Mesendoderm (in vitro differentiated cells): ENCODE data around the gene METRNL.
"Not testable (repeated sequence)": the region's sequence is repeated elsewhere in the genome, so short reads cannot be mapped to it uniquely, and the experiment has no call there.

Source experiments
- DNase-seq: peaks from one replicate; pipeline ENCODE4 v3.0.0; 2013
- H2AK5ac ChIP-seq: 2 replicates; pipeline ENCODE4 v1.6.1; 2013; ENCODE audit warnings: low read length, inconsistent platforms
- H2BK120ac ChIP-seq: 2 replicates; pipeline ENCODE4 v1.6.1; 2013; ENCODE audit warnings: low read depth, mild to moderate bottlenecking, low read length, moderate library complexity, mixed read lengths
- H2BK15ac ChIP-seq: replicated peaks from 2 replicates; pipeline ENCODE4 v1.6.1; 2013; ENCODE audit warnings: low read depth, mild to moderate bottlenecking, moderate library complexity
- H2BK5ac ChIP-seq: 2 replicates; pipeline ENCODE4 v1.6.1; 2013; ENCODE audit warnings: low read length, inconsistent platforms
- H3K18ac ChIP-seq: 2 replicates; pipeline ENCODE4 v1.6.1; 2013; ENCODE audit warnings: mild to moderate bottlenecking, low read length, mixed read lengths
- H3K23ac ChIP-seq: one replicate; pipeline ENCODE4 v1.6.1; 2013; ENCODE audit warnings: low read length
- H3K27ac ChIP-seq: 2 replicates; pipeline ENCODE4 v1.5.1; 2013; ENCODE audit warnings: low read depth, mild to moderate bottlenecking, inconsistent platforms, low read length, moderate library complexity
- H3K27me3 ChIP-seq: 2 replicates; pipeline ENCODE4 v1.6.1; 2013; ENCODE audit warnings: low read length, control low read depth, mild to moderate bottlenecking, inconsistent platforms; ENCODE audit not compliant: insufficient read depth, poor library complexity
- H3K36me3 ChIP-seq: 2 replicates; pipeline ENCODE4 v1.6.1; 2013; ENCODE audit warnings: low read length, inconsistent platforms; ENCODE audit not compliant: control insufficient read depth, insufficient read depth
- H3K4ac ChIP-seq: one replicate; pipeline ENCODE4 v1.6.1; 2013; ENCODE audit warnings: low read depth, mild to moderate bottlenecking, low read length, moderate library complexity
- H3K4me1 ChIP-seq: 2 replicates; pipeline ENCODE4 v1.6.1; 2013; ENCODE audit warnings: low read depth, low read length, inconsistent platforms; ENCODE audit not compliant: control insufficient read depth
- H3K4me2 ChIP-seq: 2 replicates; pipeline ENCODE4 v1.6.1; 2013; ENCODE audit warnings: low read length
- H3K4me3 ChIP-seq: 2 replicates; pipeline ENCODE4 v1.5.1; 2013; ENCODE audit warnings: mild to moderate bottlenecking, low read length
- H3K56ac ChIP-seq: one replicate; pipeline ENCODE4 v1.6.1; 2013; ENCODE audit warnings: low read length
- H3K79me1 ChIP-seq: 2 replicates; pipeline ENCODE4 v1.6.1; 2013; ENCODE audit warnings: low read length, inconsistent platforms
- H3K79me2 ChIP-seq: 2 replicates; pipeline ENCODE4 v1.6.1; 2013; ENCODE audit warnings: mild to moderate bottlenecking, low read length; ENCODE audit not compliant: control insufficient read depth, insufficient read depth
- H3K9ac ChIP-seq: 2 replicates; pipeline ENCODE4 v1.6.1; 2013; ENCODE audit warnings: low read length, inconsistent platforms
- H4K5ac ChIP-seq: one replicate; pipeline ENCODE4 v1.6.1; 2013; ENCODE audit warnings: low read length
- H4K8ac ChIP-seq: one replicate; pipeline ENCODE4 v1.6.1; 2013; ENCODE audit warnings: low read depth, mild to moderate bottlenecking, control low read depth, low read length, moderate library complexity
- WGBS: extraction: QIAGEN DNeasy Blood & Tissue Kit; methylation state at CpG from one replicate; pipeline ENCODE4 v1.1.7; 2013; ENCODE audit warnings: low lambda C conversion rate, missing lambda C conversion rate; ENCODE audit not compliant: insufficient coverage; ENCODE audit errors: extremely low coverage; 5-methylcytosine and 5-hydroxymethylcytosine counted together

Gene METRNL

GRCh38 chr17:83041305-83041704 is 38.1 kb upstream of the METRNL start:
- no peak overlapping the region for H2BK15ac ChIP-seq
- H3K9ac ChIP-seq, result no peak overlapping the region
- no peak overlapping the region for H3K56ac ChIP-seq
- H3K4ac ChIP-seq, result no peak overlapping the region
- no peaks in the 10 kb centered on the region for H3K79me2 ChIP-seq
- no peak overlapping the region for H4K5ac ChIP-seq
- H3K4me1 ChIP-seq, result no peaks in the 10 kb centered on the region
- H3K27me3 ChIP-seq, result no peaks in the 10 kb centered on the region
- no peak overlapping the region for H2BK120ac ChIP-seq
- H3K23ac ChIP-seq, result no peak overlapping the region
- H3K79me1 ChIP-seq, result no peaks in the 10 kb centered on the region
- H3K4me2 ChIP-seq, result no peak overlapping the region
- H4K8ac ChIP-seq, result no peak overlapping the region
- H2AK5ac ChIP-seq, result no peak overlapping the region
- H3K27ac ChIP-seq, result no peak overlapping the region
- WGBS, result no CpG with 5 or more reads among the region's 3 CpGs
- H3K18ac ChIP-seq, result no peak overlapping the region
- H3K36me3 ChIP-seq, result no peaks in the 10 kb centered on the region
- no peak for DNase-seq
- no peak overlapping the region for H2BK5ac ChIP-seq
- H3K4me3 ChIP-seq, result no peak overlapping the region

DNA sequence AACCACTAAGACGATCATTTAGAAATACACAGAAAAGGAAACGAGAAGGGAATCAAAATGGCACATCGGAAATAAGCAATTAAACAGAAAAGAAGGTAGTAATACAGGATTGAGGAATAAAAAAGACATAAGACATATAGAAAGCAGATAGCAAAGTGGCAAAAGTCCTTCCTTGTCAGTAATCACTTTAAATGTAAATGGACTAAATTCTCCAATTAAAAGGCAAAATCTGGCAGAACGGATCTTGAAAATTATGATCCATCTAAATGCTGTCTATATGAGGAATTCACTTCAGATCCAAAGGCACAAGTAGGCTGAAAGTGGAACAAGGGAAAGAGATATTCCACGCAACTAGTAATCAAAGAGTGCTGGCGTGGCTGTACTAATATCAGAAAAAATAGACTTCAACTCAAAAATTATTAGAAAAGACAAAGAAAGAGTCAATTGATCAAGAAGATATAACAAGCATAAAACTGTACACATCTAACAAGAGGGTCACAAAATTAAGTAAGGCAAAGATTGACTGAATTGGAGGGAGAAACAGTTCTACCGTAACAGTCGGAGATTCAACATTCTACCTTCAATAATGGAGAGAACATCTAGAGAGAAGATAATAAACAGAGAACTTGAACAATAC is 36.8 kb upstream of the METRNL start:
- H3K79me2 ChIP-seq, result no peaks in the 10 kb centered on the region
- H4K8ac ChIP-seq, result no peak overlapping the region
- no peaks in the 10 kb centered on the region for H3K4me1 ChIP-seq
- no peak overlapping the region for H3K27ac ChIP-seq
- WGBS, result no CpG with 5 or more reads among the region's 8 CpGs
- no peak for DNase-seq
- H2AK5ac ChIP-seq, result no peak overlapping the region
- H3K56ac ChIP-seq, result no peak overlapping the region
- H4K5ac ChIP-seq, result no peak overlapping the region
- no peak overlapping the region for H3K18ac ChIP-seq
- H2BK15ac ChIP-seq, result no peak overlapping the region
- no peaks in the 10 kb centered on the region for H3K27me3 ChIP-seq
- H2BK120ac ChIP-seq, result no peak overlapping the region
- no peak overlapping the region for H3K23ac ChIP-seq
- no peak overlapping the region for H3K4me3 ChIP-seq
- no peak overlapping the region for H3K4me2 ChIP-seq
- no peaks in the 10 kb centered on the region for H3K36me3 ChIP-seq
- no peaks in the 10 kb centered on the region for H3K79me1 ChIP-seq
- H3K4ac ChIP-seq, result no peak overlapping the region
- H3K9ac ChIP-seq, result no peak overlapping the region
- no peak overlapping the region for H2BK5ac ChIP-seq

DNA sequence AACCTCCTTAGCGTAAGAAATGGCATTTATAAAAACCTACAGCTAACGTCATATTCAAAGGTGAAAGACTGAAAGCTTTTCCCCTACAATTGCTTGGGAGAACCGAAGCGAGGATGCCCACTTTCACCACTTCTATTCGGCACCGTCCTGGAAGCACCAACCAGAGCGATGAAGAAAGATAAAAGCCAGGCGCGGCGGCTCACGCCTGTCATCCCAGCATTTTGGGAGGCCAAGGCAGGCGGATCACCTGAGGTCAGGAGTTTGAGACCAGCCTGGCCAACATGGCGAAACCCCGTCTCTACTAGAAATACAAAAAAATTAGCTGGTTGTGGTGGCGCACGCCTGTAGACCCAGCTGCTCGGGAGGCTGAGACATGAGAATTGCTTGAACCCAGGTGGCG is 34.9 kb upstream of the METRNL start:
- not testable (repeated sequence) for H4K5ac ChIP-seq, H3K4me3 ChIP-seq, H3K27me3 ChIP-seq, H3K4me1 ChIP-seq, H3K4ac ChIP-seq, H3K23ac ChIP-seq, H3K36me3 ChIP-seq, H4K8ac ChIP-seq, H2AK5ac ChIP-seq, H3K79me2 ChIP-seq, H3K4me2 ChIP-seq, H3K56ac ChIP-seq, DNase-seq, H3K27ac ChIP-seq, H2BK15ac ChIP-seq, H3K18ac ChIP-seq, H2BK5ac ChIP-seq, H3K79me1 ChIP-seq, H3K9ac ChIP-seq, H2BK120ac ChIP-seq
- no CpG with 5 or more reads among the region's 18 CpGs for WGBS

- Histone ChIP-seq H4K8ac (no peak overlapping the region), H3K18ac (no peak overlapping the region), H4K5ac (no peak overlapping the region), H3K36me3 (no peaks in the 10 kb centered on the region), H3K56ac (no peak overlapping the region), H2BK5ac (no peak overlapping the region), H3K23ac (no peak overlapping the region), H3K79me1 (no peaks in the 10 kb centered on the region), H3K27ac (no peak overlapping the region), H2BK15ac (no peak overlapping the region), H2AK5ac (no peak overlapping the region), H3K9ac (no peak overlapping the region), H3K27me3 (no peaks in the 10 kb centered on the region), H2BK120ac (no peak overlapping the region), H3K4me2 (no peak overlapping the region), H3K4ac (no peak overlapping the region), H3K79me2 (no peaks in the 10 kb centered on the region), H3K4me3 (no peak overlapping the region), H3K4me1 (no peaks in the 10 kb centered on the region)
- no peak for DNase-seq
- WGBS, result no CpG with 5 or more reads among the region's 12 CpGs
These were observed 32.8 kb upstream of the METRNL start for GRCh38 chr17:83046448-83047181.

GRCh38 chr17:83047182-83047478 is 32.3 kb upstream of the METRNL start:
- H2BK5ac ChIP-seq, result no peak overlapping the region
- no peak overlapping the region for H3K4me3 ChIP-seq
- H2AK5ac ChIP-seq, result no peak overlapping the region
- no peak overlapping the region for H3K27ac ChIP-seq
- no peak overlapping the region for H4K8ac ChIP-seq
- no peaks in the 10 kb centered on the region for H3K36me3 ChIP-seq
- H3K27me3 ChIP-seq, result no peaks in the 10 kb centered on the region
- no peak overlapping the region for H3K56ac ChIP-seq
- H3K4ac ChIP-seq, result no peak overlapping the region
- no peak overlapping the region for H3K18ac ChIP-seq
- WGBS, result no CpG with 5 or more reads among the region's 2 CpGs
- H2BK15ac ChIP-seq, result no peak overlapping the region
- no peaks in the 10 kb centered on the region for H3K4me1 ChIP-seq
- H2BK120ac ChIP-seq, result no peak overlapping the region
- no peak overlapping the region for H3K23ac ChIP-seq
- no peaks in the 10 kb centered on the region for H3K79me2 ChIP-seq
- no peak overlapping the region for H3K4me2 ChIP-seq
- H3K9ac ChIP-seq, result no peak overlapping the region
- no peaks in the 10 kb centered on the region for H3K79me1 ChIP-seq
- DNase-seq, result no peak
- no peak overlapping the region for H4K5ac ChIP-seq
